Measurements from ENCODE around the gene GPR37. TPM values are rescaled to one million over a fixed set of nuclear protein-coding genes. Genes with fewer than 3 reads are reported as not detected.

GPR37 gene
- total RNA-seq, 1 donor from 2014 or later: not detected

- intact Hi-C loops (cut with micrococcal nuclease): no loop called here
Observed at GRCh38 chr7:124737760-124738300, 27.8 kb downstream of the GPR37 start.

GRCh38 chr7:124728610-124729009, 37.0 kb downstream of the GPR37 start:
- intact Hi-C loops (cut with micrococcal nuclease): no loop called here

GRCh38 chr7:124724507-124725192, 40.9 kb downstream of the GPR37 start:
- intact Hi-C loops (cut with micrococcal nuclease): no loop called here

GRCh38 chr7:124724079-124724478, 41.5 kb downstream of the GPR37 start:
- intact Hi-C loops (cut with micrococcal nuclease): no loop called here

- intact Hi-C loops (cut with micrococcal nuclease): no loop called here
Observed at GRCh38 chr7:124723012-124723411, 42.6 kb downstream of the GPR37 start.

- intact Hi-C loops (cut with micrococcal nuclease): no loop called here
Observed at GRCh38 chr7:124722292-124722691, 43.3 kb downstream of the GPR37 start.

- intact Hi-C loops (cut with micrococcal nuclease): no loop called here
Observed at GRCh38 chr7:124720195-124720594, 45.4 kb downstream of the GPR37 start.

GRCh38 chr7:124718032-124718766, 47.4 kb downstream of the GPR37 start:
- intact Hi-C loops (cut with micrococcal nuclease): no loop called here

- intact Hi-C loops (cut with micrococcal nuclease): no loop called here
Observed at GRCh38 chr7:124716894-124717293, 48.7 kb downstream of the GPR37 start.

GRCh38 chr7:124713086-124713485, 52.5 kb downstream of the GPR37 start:
- intact Hi-C loops (cut with micrococcal nuclease): no loop called here

- intact Hi-C loops (cut with micrococcal nuclease): no loop called here
Observed at GRCh38 chr7:124712017-124712416, 53.6 kb downstream of the GPR37 start.

- intact Hi-C loops (cut with micrococcal nuclease): no loop called here
Observed at GRCh38 chr7:124702385-124702784, 63.2 kb downstream of the GPR37 start.

GRCh38 chr7:124701955-124702354, 63.6 kb downstream of the GPR37 start:
- intact Hi-C loops (cut with micrococcal nuclease): no loop called here

GRCh38 chr7:124700655-124701054, 64.9 kb downstream of the GPR37 start:
- intact Hi-C loops (cut with micrococcal nuclease): no loop called here

GRCh38 chr7:124698964-124699363, 66.6 kb downstream of the GPR37 start:
- intact Hi-C loops (cut with micrococcal nuclease): no loop called here

GRCh38 chr7:124697746-124698145, 67.8 kb downstream of the GPR37 start:
- intact Hi-C loops (cut with micrococcal nuclease): no loop called here

Other genes starting within 250 kb of the GPR37 start
- 25.6 and 29.4 TPM in 2 replicates for gene POT1, start 164.0 kb upstream of the GPR37 start, total RNA-seq

Measured in T-helper 2 cell treated with Interferon-gamma antibody and Interleukin-4, amounts not matched to agents 100 ng/mL and 5 ng/mL, for 36 hours (primary cell).